ENCODE results near the gene PLCB1.

The PLCB1 gene

DNA sequence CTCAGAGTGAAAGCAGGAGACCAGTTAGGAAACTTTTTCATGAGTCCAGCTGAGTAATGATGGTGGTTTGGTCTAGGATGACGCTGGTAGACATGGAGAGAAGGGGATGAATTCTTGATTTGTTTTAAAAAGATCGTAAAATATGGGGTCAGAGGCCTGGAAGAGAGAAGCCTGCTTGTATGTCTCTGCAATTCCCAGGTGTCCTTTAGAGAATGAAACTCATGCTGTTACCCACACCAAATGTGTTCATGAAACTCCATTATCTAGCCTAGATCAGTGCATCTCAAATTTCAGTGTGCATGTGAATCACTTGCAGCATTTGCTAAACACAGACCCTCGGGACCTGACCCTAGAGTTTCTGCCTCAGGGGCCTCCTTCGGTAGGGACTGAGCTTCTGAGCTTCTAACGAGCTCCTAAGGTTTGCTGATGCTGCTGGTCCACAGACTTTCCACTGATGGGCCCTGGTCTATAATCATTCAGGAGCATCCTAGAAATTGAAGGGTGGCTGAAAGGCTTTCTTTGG, 634.9 kb downstream of the PLCB1 start:
- TF ChIP-seq, protein P1, sequence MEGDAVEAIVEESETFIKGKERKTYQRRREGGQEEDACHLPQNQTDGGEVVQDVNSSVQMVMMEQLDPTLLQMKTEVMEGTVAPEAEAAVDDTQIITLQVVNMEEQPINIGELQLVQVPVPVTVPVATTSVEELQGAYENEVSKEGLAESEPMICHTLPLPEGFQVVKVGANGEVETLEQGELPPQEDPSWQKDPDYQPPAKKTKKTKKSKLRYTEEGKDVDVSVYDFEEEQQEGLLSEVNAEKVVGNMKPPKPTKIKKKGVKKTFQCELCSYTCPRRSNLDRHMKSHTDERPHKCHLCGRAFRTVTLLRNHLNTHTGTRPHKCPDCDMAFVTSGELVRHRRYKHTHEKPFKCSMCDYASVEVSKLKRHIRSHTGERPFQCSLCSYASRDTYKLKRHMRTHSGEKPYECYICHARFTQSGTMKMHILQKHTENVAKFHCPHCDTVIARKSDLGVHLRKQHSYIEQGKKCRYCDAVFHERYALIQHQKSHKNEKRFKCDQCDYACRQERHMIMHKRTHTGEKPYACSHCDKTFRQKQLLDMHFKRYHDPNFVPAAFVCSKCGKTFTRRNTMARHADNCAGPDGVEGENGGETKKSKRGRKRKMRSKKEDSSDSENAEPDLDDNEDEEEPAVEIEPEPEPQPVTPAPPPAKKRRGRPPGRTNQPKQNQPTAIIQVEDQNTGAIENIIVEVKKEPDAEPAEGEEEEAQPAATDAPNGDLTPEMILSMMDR (IDR thresholded peaks at IDR 0.05; ENCODE audit: low read length, missing control alignments): no peak
- no peak for DNase-seq (ENCODE audit: low read depth)
- H3K4me3 ChIP-seq (replicated peaks; ENCODE audit: low read depth, low read length): no peak overlapping the region

- no peak for DNase-seq (ENCODE audit: low read depth)
- TF ChIP-seq, protein P1 (IDR thresholded peaks at IDR 0.05; ENCODE audit: low read length, missing control alignments): no peak
- H3K4me3 ChIP-seq (replicated peaks; ENCODE audit: low read depth, low read length): no peak overlapping the region
These were observed 642.3 kb downstream of the PLCB1 start for GRCh38 chr20:8774412-8774811.

GRCh38 chr20:8777911-8778310, 645.8 kb downstream of the PLCB1 start:
- H3K4me3 ChIP-seq (replicated peaks; ENCODE audit: low read depth, low read length): no peak overlapping the region
- no peak for DNase-seq (ENCODE audit: low read depth)
- TF ChIP-seq, protein P1 (IDR thresholded peaks at IDR 0.05; ENCODE audit: low read length, missing control alignments): no peak

- TF ChIP-seq, protein P1 (IDR thresholded peaks at IDR 0.05; ENCODE audit: low read length, missing control alignments): no peak
- no peak for DNase-seq (ENCODE audit: low read depth)
- H3K4me3 ChIP-seq (replicated peaks; ENCODE audit: low read depth, low read length): no peak overlapping the region
These were observed 646.3 kb downstream of the PLCB1 start for GRCh38 chr20:8778387-8778786.

- H3K4me3 ChIP-seq (replicated peaks; ENCODE audit: low read depth, low read length): no peak overlapping the region
- TF ChIP-seq, protein P1 (IDR thresholded peaks at IDR 0.05; ENCODE audit: low read length, missing control alignments): no peak
- no peak for DNase-seq (ENCODE audit: low read depth)
These were observed 648.8 kb downstream of the PLCB1 start for GRCh38 chr20:8780915-8781314.

- peak; percentile 69 for DNase-seq (ENCODE audit: low read depth)
- TF ChIP-seq, protein P1 (IDR thresholded peaks at IDR 0.05; ENCODE audit: low read length, missing control alignments): no peak
- H3K4me3 ChIP-seq (replicated peaks; ENCODE audit: low read depth, low read length): no peak overlapping the region
These were observed 650.7 kb downstream of the PLCB1 start for GRCh38 chr20:8782804-8783203.

DNA sequence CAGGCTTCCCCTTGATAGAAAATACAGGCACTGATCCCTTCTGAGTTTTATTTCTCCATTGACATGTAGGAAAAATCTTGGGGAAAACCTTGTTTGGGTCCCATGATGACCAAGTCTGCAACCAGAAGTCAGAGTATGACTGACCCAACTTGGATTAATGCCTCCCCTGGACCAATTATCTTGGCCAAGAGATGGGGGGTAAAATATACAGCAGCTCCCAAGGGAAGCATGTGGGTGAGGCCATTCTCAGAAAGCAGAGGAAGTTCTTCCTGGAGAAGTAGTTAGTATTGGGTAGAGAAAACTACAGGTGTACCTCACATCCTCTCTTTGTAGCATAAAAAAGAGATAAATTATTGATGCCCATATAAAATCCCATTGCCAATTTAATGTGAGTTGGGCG, 651.7 kb downstream of the PLCB1 start:
- no peak overlapping the region for H3K4me3 ChIP-seq (replicated peaks; ENCODE audit: low read depth, low read length)
- DNase-seq (ENCODE audit: low read depth): no peak
- TF ChIP-seq, protein P1 (IDR thresholded peaks at IDR 0.05; ENCODE audit: low read length, missing control alignments): no peak

Measured in fibroblast of pulmonary artery (primary cell).